NT2/D1 (cell line): Measurements from ENCODE around the gene RPAP2.
"Not testable (repeated sequence)": the region's sequence is repeated elsewhere in the genome, so short reads cannot be mapped to it uniquely, and the experiment has no call there.

ENCODE experiments used
- DNase-seq: peaks from one replicate; pipeline ENCODE4 v3.0.0-alpha.2; 2011; ENCODE audit warnings: low read depth, low spot score
- H3K27me3 ChIP-seq: 2 replicates; pipeline ENCODE4 v1.6.0; 2011; ENCODE audit warnings: mild to moderate bottlenecking; ENCODE audit not compliant: insufficient read length, insufficient read depth
- H3K36me3 ChIP-seq: 2 replicates; pipeline ENCODE4 v1.6.1; 2011; ENCODE audit warnings: mild to moderate bottlenecking, low read length, mixed read lengths; ENCODE audit not compliant: insufficient read depth, insufficient read length
- H3K4me1 ChIP-seq: 2 replicates; pipeline ENCODE4 v1.5.1; 2011; ENCODE audit not compliant: insufficient read depth, insufficient read length
- H3K4me3 ChIP-seq: 2 replicates; pipeline ENCODE4 v1.5.1; 2011; ENCODE audit warnings: low read depth; ENCODE audit not compliant: insufficient read length
- H3K9ac ChIP-seq: 2 replicates; pipeline ENCODE4 v1.6.0; 2011; ENCODE audit warnings: low read depth; ENCODE audit not compliant: insufficient read length
- H3K9me3 ChIP-seq: 2 replicates; pipeline ENCODE4 v1.5.1; 2011; ENCODE audit warnings: mild to moderate bottlenecking, low read length; ENCODE audit not compliant: insufficient read depth
- SUZ12 ChIP-seq: IDR thresholded peaks from 2 replicates; pipeline ENCODE4 v1.6.1; 2011; ENCODE audit not compliant: insufficient read length, insufficient read depth; ENCODE audit errors: extremely low read depth
- YY1 ChIP-seq: IDR thresholded peaks from 2 replicates; pipeline ENCODE4 v1.6.1; 2011; ENCODE audit not compliant: insufficient read length, insufficient read depth
- ZNF274 ChIP-seq: IDR thresholded peaks from 2 replicates; pipeline ENCODE4 v1.6.1; 2011; ENCODE audit warnings: mild to moderate bottlenecking, low read depth, low read length

RPAP2 gene

DNA sequence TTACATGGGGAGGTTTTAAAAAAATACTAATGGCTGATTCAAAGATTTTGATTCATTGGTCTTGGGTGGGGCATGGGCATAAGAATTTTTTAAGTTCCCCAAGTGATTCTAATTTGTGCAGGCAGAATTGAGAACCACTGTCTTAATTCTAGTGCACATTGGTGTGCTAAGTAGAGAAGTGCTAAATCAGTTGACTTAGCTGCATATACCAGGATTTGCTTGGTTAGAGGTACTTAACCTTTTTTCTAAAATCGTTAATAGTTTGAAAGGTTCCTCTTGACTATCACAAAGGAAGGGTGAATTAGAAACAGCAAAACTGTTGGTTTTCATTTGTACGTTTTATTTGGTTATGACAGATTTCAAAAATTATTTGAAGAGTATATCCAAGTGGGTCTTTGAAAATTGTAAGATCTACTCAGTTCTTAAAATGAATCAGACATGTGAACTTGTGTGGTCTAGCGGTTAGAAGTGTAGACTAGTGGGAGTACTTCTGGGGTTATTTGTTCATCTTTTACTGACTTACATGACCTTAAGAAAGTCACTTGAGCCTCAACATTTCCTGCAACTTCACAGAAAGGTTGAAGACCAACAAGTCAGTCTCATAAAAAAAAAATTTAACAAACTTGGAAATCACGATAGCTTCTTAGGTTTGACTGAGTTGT is 66.7 kb downstream of the RPAP2 start:
- H3K36me3 ChIP-seq = no peaks in the 10 kb centered on the region

DNA sequence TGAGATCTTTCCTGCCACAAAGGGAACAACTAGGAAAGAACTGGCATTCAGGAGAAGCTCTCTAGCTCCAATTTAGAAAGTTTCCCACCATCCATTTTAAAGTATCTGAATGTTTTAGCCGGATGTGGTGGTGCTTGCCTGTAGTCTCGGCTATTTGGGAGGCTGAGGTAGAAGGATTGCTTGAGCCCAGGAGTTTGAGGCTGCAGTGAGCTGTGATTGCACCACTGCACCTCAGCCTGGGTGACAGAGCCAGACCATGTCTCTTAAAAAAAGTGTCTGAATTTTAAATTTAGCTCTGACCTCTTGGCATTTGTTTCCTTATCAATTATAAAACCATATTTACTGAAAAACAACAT is 67.2 kb downstream of the RPAP2 start:
- Histone ChIP-seq H3K4me1 (no peaks in the 10 kb centered on the region), H3K4me3 (no peak overlapping the region), H3K27me3 (no peaks in the 10 kb centered on the region), H3K36me3 (no peaks in the 10 kb centered on the region), H3K9ac (no peak overlapping the region), H3K9me3 (no peaks in the 10 kb centered on the region)
- DNase-seq = no peak
- TF ChIP-seq ZNF274 (no peak), YY1 (no peak), SUZ12 (no peak)

More for the DNA sequence above, 66.7 kb downstream of the RPAP2 start:
- TF ChIP-seq SUZ12 (no peak), YY1 (no peak), ZNF274 (no peak)
- H3K9ac ChIP-seq = no peak overlapping the region
- H3K4me1 ChIP-seq = no peaks in the 10 kb centered on the region
- H3K9me3 ChIP-seq = no peaks in the 10 kb centered on the region
- no peaks in the 10 kb centered on the region for H3K27me3 ChIP-seq
- DNase-seq = no peak
- H3K4me3 ChIP-seq = no peak overlapping the region

DNA sequence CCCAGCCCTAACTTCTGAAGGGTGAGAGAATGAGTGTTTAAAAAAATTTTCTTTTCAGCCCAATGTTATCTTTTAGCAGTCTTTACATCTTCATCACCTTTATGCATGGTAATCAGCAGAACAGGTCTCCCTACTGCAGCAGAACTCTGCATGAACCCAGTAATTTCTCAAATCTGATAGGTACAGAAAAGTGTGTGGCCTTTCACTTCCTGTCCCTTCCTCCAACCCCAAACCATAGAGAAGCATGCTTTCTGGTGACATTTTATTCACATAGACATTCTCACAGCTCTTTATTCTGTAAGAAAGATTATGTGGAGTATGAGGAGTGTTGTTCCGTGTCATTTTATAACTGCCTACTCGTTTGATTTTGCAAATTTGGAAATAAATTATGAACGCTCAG is 68.6 kb downstream of the RPAP2 start:
- Histone ChIP-seq H3K9ac (no peak overlapping the region), H3K36me3 (no peaks in the 10 kb centered on the region), H3K27me3 (no peaks in the 10 kb centered on the region), H3K4me1 (no peaks in the 10 kb centered on the region), H3K4me3 (no peak overlapping the region), H3K9me3 (no peaks in the 10 kb centered on the region)
- TF ChIP-seq YY1 (no peak), SUZ12 (no peak), ZNF274 (no peak)
- DNase-seq = no peak

DNA sequence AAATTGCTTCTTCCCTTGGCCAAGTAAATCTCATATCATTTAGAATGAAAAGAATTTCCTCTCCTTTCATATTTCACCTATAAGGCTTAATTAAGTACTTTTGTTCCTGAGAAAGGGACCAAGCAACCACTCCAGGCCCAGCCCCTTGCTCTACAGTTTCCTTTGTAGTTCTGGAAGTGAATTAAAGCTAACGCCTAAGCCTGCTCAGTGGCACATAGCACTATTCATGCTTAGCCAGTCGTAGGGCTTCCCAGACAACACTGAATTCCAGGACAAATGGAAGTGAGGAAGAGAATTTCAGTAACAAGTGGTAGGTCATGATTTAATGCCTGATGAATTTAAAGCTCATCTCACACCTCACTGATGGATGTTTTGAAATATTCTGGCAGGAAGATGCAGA is 73.3 kb downstream of the RPAP2 start:
- H3K27me3 ChIP-seq = no peaks in the 10 kb centered on the region
- no peaks in the 10 kb centered on the region for H3K36me3 ChIP-seq
- no peak overlapping the region for H3K9ac ChIP-seq
- H3K9me3 ChIP-seq = no peaks in the 10 kb centered on the region
- no peak for TF ChIP-seq YY1
- no peak for TF ChIP-seq SUZ12
- no peak for TF ChIP-seq ZNF274
- DNase-seq = no peak
- H3K4me1 ChIP-seq = no peaks in the 10 kb centered on the region
- H3K4me3 ChIP-seq = no peak overlapping the region

DNA sequence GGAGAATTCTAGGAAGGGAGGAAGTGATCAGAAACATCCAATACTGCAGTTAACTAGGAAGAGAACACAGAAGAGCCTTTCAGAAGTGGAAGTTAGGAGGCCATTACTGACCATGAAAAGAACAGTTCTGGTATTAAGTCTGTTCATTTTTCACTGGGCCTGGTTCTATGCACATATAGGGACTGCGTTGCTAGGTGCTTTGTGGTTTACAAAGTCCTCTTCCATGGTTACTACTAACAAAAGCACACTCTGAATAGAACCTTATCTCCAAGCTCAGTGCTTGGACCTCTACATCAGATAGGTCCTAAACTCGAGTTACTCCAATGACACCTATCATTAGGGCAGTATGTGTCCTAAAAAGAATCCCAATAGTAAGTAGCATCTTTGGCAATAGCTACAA is 75.4 kb downstream of the RPAP2 start:
- Histone ChIP-seq H3K4me1 (no peaks in the 10 kb centered on the region), H3K9ac (no peak overlapping the region), H3K4me3 (no peak overlapping the region), H3K36me3 (no peaks in the 10 kb centered on the region), H3K27me3 (no peaks in the 10 kb centered on the region), H3K9me3 (no peaks in the 10 kb centered on the region)
- no peak for DNase-seq
- no peak for TF ChIP-seq SUZ12
- TF ChIP-seq ZNF274 = no peak
- TF ChIP-seq YY1 = no peak

DNA sequence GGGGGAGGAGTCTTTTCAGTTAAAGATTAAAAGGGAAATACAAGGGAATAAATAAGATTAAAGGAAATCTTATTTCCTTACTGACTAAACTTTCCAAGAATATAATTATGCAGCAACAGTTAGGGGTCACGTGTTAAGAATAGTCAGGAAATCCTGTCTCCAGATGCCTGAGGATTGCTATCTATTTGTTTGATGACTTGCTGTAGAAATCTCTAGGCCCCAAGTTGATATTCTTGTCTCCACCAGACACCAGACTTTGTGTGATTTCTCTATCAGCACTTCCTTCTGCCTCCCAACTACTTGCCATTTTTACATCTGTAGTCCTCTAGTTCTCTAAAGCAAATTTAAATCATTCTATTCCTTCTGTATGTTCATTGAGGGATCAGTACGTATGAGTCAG is 77.5 kb downstream of the RPAP2 start:
- Histone ChIP-seq H3K4me1 (no peaks in the 10 kb centered on the region), H3K4me3 (no peak overlapping the region), H3K27me3 (no peaks in the 10 kb centered on the region), H3K36me3 (peaks cover 6% of the 10 kb centered on the region), H3K9ac (no peak overlapping the region), H3K9me3 (no peaks in the 10 kb centered on the region)
- TF ChIP-seq SUZ12 = no peak
- TF ChIP-seq YY1 = no peak
- TF ChIP-seq ZNF274 = no peak
- DNase-seq = no peak

DNA sequence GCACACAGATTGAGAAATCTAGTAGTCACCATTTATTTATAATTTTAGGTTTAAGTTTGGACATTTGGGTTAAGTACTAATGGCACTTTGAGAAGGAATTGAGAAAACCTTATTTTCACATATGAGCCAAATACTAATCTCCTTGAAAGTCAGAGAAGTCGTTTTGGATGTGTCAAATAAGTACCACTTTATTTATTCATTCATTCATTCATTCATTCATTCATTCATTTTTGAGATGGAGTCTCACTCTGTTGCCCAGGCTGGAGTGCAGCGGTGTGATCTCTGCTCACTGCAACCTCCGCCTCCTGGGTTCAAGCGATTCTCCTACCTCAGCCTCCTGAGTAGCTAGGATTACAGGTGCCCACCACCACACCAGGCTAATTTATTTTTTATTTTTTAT is 79.1 kb downstream of the RPAP2 start:
- not testable (repeated sequence) for H3K36me3 ChIP-seq, H3K9me3 ChIP-seq, H3K4me3 ChIP-seq, H3K4me1 ChIP-seq, H3K27me3 ChIP-seq, DNase-seq, H3K9ac ChIP-seq

DNA sequence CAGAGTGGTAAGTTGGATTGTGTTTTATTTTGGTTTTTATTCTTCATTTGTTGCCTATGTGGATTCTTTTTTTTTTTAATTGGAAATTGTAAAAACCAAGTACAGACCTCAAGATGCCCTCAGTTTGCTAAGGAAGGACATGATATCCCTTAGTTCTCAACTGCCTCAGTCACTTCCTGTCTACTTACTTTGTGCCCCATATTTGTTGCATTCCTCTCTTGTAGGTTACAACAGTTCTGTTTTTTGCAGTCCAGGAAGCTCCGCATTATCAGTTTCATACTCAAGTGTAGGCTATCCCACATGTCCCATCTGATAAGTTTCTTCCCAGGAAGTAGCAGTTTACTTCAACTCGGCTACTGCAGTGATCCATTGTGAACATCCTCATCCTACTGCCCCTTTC is 82.0 kb downstream of the RPAP2 start:
- Histone ChIP-seq H3K9me3 (no peaks in the 10 kb centered on the region), H3K36me3 (peaks cover 11% of the 10 kb centered on the region), H3K9ac (no peak overlapping the region), H3K27me3 (no peaks in the 10 kb centered on the region), H3K4me3 (no peak overlapping the region), H3K4me1 (no peaks in the 10 kb centered on the region)
- DNase-seq = no peak
- TF ChIP-seq ZNF274 (no peak), YY1 (no peak), SUZ12 (no peak)

DNA sequence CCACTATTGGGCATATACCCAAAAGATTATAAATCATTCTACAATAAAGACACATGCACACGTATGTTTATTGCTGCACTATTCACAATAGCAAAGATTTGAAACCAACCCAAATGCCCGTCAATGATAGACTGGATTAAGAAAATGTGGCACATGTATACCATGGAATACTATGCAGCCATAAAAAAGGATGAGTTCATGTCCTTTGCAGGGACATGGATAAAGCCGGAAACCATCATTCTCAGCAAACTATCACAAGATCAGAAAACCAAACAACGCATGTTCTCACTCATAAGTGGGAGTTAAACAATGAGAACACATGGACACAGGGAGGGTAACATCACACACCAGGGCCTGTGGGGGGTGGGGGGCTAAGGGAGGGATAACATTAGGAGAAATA is 95.1 kb downstream of the RPAP2 start:
- H3K9ac ChIP-seq, H3K27me3 ChIP-seq, H3K9me3 ChIP-seq, H3K4me3 ChIP-seq, H3K4me1 ChIP-seq, H3K36me3 ChIP-seq, DNase-seq: not testable (repeated sequence)
